Measurements from ENCODE around the gene MGST3.
"Not testable (repeated sequence)": the region's sequence is repeated elsewhere in the genome, so short reads cannot be mapped to it uniquely, and the experiment has no call there.

MGST3 gene

GRCh38 chr1:165659581-165659895 lies 28.5 kb downstream of the MGST3 start:
- DNase-seq: no peak

DNA sequence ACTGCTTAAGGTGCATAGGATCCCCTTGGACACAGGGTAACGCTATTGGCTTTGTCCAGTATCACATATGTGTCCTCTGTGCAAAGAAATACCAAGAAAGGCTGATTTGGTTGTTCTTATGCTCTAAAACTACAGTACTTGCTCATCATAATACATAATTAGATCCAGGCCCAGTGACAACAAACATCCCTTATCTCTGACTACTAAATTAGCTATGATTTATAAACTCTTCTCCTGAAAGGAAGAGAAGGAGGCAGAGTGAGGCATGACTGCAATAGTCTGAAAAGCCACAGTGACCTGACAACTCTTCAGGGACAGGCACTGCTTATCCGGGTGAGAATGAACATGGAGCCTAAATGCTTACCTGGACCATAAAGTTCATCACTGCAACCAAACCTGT lies 30.7 kb downstream of the MGST3 start:
- no peak for DNase-seq

- DNase-seq: no peak
Observed at GRCh38 chr1:165662186-165662585, 31.2 kb downstream of the MGST3 start.

- DNase-seq: no peak
Observed at GRCh38 chr1:165666152-165666825, 35.3 kb downstream of the MGST3 start.

DNA sequence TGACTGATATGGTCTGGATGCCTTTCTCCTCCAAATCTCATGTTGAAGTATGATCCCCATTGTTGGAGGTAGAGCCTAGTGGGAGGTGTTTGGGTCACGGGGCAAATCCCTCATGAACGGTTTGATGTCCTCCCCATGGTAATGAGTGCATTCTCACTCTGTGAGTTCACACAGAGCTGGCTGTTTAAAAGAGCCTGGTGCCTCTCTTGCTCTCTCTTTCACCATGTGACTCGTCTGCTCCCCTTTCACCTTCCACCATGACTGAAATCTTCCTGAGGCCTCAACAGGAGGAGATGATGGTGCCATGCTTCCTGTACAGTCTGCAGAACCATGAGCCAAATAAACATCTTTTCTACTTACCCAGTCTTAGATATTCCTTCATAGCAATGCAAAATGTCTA lies 37.1 kb downstream of the MGST3 start:
- DNase-seq: no peak

DNA sequence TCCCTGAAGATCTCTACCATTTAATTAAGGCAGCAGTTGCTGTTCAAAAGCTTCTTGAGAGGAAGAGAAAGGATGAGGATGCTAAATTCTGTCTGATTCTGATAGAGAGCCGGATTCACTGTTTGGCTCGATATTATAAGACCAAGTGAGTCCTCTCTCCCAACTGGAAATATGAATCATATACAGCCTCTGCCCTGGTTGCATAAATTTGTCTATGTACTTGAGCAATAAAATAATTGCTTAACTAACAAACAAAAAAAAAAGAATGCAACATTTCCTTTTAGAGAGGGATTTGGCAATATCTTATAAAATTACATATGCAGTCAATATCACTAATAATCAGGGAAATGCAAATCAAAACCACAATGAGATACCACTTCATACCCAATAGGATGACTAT lies 40.5 kb downstream of the MGST3 start:
- no peak for DNase-seq

- DNase-seq: no peak
Observed at GRCh38 chr1:165674599-165674998, 43.6 kb downstream of the MGST3 start.

- DNase-seq: no peak
Observed at GRCh38 chr1:165675794-165676193, 44.8 kb downstream of the MGST3 start.

GRCh38 chr1:165678509-165678908 lies 47.5 kb downstream of the MGST3 start:
- no peak for DNase-seq

GRCh38 chr1:165679282-165680036 lies 48.4 kb downstream of the MGST3 start:
- no peak for DNase-seq

DNA sequence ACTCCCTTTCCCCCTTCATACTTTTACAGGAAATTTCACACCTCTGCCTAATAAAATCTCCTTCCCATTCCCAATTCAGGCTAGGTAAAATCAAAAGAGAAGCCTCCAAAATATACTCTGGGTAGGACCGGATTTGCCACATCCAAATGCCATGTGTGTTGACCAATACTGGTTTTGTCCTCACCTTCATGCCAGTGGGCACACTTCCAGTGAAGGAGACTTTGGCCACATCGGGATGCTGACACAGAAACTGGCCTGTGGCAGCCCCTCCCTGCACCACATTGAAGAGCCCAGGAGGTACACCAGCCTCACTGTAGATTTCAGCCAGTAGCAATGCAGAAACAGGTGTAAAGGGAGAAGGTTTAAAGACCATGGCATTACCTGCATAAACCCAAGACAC lies 49.3 kb downstream of the MGST3 start:
- no peak for DNase-seq

GRCh38 chr1:165680773-165681172 lies 49.7 kb downstream of the MGST3 start:
- not testable (repeated sequence) for DNase-seq

DNA sequence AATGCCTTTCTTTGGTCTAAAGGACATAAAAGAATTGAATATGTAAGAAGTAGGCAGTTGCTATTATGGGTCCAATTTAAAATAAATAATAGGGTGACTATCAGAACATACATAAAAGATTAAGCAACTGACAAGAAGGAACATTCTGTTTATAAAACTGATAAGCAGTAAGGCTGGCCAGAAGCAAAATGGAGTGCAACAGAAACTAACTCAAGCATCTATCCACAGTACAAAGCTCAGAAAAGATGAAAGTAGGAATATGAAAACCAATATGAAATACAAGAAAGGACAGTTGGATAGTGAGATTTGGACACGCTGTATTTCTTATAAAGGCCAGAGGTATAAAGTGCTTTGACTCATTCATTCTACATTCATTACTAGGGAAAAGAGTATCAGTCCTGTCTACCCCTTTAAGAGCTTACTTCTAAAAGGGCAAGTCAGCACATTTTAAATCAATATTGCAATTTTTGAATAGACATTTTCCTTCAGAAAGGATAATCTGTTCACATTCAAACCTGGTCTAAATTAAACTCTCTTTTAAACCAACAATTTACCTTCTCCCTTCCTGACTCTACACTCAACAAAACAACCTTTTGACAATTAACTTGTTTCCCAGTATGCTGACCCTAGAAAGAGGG lies 52.9 kb downstream of the MGST3 start:
- no peak for DNase-seq

DNA sequence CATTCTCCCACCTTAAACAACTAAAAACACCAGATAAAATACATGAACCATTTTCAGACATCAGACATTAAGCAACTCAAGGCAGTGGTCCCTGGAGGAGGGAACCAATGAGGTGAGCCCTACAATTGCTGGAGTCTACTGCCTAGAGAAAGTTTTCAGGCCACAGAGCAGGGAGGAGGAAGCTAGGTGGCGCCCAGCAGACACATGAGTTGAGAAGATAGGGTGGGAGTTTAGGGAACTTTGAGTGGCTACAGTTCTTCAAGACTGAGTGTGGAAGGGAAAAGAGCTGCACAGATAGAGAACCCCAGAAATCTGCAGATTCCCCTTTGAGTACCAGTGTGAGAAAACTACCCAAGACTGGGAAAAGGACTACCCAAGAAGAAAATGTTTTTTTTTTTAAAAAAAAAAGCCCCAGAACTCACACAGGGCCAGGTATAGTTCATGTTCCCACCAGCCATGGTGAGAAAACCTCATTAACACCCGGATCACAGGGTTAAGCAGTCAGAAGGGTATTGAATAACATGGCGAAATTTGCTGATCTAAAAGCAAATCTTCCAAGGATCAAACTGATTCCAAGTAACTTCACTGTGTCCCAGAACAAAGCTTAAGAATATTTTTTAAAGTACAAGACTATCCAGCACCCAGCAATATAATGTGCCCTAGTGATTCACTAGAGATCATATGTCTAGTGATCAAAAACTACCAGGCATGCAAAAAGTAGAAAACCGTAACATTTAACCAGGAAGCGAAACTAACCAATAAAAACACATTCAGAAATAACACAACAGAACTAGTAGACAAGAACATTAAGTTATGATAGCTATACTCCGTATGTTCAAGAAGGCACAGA lies 55.3 kb downstream of the MGST3 start:
- DNase-seq: no peak

DNA sequence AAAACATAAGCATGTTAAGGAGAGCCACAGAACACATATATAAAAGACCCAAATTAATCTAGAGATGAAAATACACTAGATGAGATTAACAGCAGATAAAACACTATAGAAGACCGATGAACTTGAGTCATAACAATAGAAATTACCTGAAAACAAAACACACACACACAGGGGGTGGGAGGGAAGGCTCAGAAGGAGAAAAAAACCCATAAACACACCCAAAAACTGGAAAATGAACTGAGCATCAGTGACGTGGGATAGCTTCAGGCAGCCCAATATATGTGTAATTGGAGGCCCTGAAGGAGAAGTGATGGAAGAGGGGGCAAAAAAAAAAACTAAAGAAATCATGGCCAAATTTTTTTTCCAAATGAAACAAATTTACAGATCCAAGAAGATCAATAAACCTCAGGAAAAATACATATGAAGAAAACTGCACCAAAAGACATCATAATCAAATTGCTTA lies 56.0 kb downstream of the MGST3 start:
- no peak for DNase-seq

DNA sequence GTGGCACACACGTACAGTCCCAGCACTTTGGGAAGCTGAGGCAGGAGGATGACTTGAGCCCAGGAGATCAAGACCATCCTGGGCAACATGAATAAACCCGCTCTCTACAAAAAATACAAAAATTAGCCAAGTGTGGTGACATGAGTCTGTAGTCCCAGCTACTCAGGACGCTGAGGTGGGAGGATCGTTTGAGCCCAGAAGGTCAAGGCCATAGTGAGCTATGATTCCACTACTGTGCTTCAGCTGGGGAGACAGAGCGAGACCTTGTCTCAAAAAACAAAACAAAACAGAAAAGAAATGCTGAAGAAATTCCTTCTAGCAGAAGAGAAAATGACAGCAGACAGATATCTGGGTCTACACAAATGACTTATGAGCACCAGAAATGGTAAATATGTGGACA lies 57.0 kb downstream of the MGST3 start:
- no peak for DNase-seq

GRCh38 chr1:165695031-165695430 lies 64.0 kb downstream of the MGST3 start:
- no peak for DNase-seq

- DNase-seq: no peak
Observed at GRCh38 chr1:165696625-165697100, 65.6 kb downstream of the MGST3 start.

GRCh38 chr1:165697491-165697880 lies 66.5 kb downstream of the MGST3 start:
- no peak for DNase-seq

GRCh38 chr1:165697881-165698760 lies 67.1 kb downstream of the MGST3 start, which contains the start of gene ALDH9A1:
Gene ALDH9A1, minus strand, starts transcription at chr1:165698562. Its CDS starts 4 bp downstream, at chr1:165698558.
- DNase-seq: peak; percentile 97

GRCh38 chr1:165698761-165699052 lies 67.7 kb downstream of the MGST3 start:
- no peak for DNase-seq

DNA sequence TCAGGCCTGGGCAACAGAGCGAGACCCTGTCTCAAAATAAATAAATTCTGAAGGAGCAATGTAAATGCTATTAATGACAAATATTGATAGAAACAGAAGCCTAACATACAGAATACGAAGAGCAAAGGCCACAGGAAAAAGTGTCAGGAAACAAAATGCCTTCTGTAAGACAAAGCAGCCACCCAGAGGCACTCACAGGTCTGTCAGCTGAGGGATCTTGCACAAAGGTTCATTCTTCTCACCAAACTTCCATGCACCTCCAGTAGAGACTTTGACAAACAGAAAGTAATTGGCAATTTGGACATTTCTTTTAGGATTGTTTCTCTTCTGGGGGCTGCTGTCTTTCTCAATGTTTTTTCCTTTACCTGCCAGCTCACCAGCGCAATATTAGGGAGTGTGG lies 68.5 kb downstream of the MGST3 start:
- DNase-seq: no peak

Data from NCI-H526 treated with DMSO at 0.1 percent for 48 hours (cell line).